NCI-H526 (cell line): ENCODE data around the gene NGEF.
"Not testable (repeated sequence)": the region's sequence is repeated elsewhere in the genome, so short reads cannot be mapped to it uniquely, and the experiment has no call there.

ENCODE experiments used
- DNase-seq, 2 experiments: peaks; one replicate each; lab custom pipeline; 2025; lab: John Stamatoyannopoulos, UW

Gene NGEF

GRCh38 chr2:233021771-233022170 is 8.7 kb upstream of the NGEF start:
- DNase-seq: no peak

GRCh38 chr2:233020454-233020853 is 7.4 kb upstream of the NGEF start:
- no peak for DNase-seq

DNA sequence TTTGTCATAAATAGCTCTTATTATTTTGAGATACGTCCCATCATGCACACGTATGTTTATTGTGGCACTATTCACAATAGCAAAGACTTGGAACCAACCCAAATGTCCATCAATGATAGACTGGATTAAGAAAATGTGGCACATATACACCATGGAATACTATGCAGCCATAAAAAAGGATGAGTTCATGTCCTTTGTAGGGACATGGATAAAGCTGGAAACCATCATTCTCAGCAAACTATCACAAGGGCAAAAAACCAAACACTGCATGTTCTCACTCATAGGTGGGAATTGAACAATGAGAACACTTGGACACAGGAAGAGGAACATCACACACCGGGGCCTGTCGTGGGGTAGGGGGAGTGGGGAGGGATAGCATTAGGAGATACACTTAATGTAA is 6.6 kb upstream of the NGEF start:
- DNase-seq: not testable (repeated sequence)

DNA sequence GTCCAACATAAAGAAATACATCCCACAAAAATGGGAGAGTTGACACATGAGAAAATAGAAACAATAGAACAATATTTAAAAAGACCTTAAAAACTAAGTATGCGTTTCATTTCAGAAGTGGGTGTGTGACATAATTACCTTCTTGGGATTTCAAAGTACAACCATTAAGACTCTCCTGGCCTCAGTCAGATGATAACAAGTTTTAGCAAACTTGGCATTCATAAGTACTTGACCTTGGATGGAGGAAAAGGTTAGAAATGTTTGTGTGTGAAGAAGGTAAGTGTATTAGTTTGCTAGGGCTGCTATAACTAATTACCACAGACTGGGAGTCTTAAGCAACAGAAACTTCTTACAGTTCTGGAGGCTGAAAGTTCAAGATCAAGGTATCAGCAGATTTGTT is 4.9 kb upstream of the NGEF start:
- DNase-seq: no peak

DNA sequence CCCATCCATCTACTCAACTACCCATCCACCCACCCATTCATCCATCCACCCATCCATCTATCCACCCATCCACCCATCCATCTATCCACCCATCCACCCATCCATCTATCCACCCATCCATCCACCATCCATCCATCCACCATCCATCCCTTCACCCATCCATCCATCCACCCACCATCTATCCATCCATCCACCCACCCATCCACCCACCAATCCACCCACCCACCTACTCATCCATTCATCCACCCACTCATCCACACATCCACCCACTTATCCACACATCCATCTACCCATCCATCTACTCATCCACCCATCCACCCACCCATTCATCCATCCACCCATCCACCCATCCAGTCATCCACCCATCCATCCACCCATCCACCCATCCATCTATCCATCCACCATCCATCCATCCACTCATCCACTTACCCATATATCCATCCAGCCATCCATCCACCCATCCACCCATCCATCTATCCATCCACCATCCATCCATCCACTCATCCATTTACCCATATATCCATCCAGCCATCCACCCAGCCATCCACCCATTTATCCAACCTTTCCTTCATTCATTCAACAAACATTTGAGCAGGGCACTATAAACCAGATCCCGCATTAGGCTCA is 2.1 kb upstream of the NGEF start:
- DNase-seq: no peak

DNA sequence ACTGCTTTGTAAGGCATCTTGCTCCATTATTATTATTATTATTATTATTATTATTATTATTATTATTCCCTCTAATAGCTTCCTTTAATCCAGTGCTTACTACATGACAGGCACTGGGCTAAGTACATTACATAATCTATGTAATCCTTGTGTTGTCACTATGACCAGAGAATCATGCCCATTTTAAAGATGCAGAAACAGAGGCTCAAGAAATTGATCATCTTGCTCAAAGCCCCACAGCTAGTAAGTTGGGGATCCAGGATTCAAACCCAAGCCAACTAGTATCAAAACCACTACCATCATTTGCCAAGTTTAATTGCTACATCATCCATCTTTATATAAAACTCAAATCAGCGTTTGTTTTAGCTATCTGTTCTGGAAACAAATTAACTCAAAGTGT is 594 bp upstream of the NGEF start:
- no peak for DNase-seq

GRCh38 chr2:233012301-233012971 is 620 bp downstream of the NGEF start:
- no peak for DNase-seq

GRCh38 chr2:233011702-233012131 is 1.3 kb downstream of the NGEF start:
- DNase-seq: no peak

DNA sequence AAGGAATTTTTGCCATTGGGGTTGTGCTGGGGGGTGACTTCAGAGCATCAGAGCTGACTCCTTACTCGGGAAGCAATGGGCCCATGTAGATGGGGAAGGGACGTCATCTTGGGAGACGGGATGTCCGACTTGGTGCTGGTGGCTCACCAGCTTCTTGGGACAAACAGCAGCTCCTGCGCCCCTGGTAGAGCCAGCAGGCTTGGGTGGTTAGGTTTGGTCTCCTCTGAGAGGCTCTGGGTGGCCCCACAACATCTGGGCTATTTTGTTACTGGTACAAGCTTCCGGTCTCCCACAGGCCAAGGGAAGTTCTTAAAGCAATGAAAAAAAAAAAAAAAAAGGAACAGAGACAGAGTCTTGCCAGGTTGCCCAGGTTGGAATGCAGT is 1.8 kb downstream of the NGEF start:
- no peak for DNase-seq

DNA sequence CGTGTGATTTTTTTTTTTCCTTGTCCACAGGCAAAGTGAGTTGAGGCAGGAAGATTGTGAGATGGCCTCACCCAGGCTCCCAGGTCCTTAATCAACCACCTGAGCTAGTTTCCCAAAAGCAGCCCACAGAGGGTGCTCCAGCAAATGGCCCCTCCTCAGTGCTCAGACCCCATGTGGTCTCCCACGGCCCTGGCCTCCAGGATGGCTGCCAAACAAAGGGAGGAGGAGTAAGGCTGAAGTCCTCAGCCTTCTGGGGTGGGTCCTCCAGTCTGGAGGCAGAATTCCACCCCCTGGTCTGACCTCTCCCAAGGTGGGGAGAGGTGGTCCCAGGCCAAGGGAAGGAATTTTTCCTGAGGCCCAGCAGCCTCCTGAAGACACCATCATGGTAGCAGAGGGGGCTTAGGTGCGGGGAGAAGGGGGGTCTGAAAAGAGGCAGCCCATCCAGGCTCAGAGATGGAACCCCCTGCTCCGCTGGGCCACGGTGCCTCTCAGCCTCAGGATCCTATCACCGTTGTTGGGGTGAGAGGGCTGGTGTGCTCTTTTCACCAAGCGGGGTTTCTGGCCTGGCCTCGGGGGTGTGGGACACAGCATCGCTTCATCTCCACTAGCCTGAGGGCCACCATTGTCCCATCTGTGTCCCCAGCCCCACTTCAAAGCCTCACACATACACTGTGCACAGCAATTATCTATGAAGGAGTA is 2.3 kb downstream of the NGEF start:
- DNase-seq: no peak

GRCh38 chr2:233009661-233010060 is 3.4 kb downstream of the NGEF start:
- DNase-seq: no peak

- DNase-seq: no peak
Observed at GRCh38 chr2:233007739-233008138, 5.3 kb downstream of the NGEF start.

DNA sequence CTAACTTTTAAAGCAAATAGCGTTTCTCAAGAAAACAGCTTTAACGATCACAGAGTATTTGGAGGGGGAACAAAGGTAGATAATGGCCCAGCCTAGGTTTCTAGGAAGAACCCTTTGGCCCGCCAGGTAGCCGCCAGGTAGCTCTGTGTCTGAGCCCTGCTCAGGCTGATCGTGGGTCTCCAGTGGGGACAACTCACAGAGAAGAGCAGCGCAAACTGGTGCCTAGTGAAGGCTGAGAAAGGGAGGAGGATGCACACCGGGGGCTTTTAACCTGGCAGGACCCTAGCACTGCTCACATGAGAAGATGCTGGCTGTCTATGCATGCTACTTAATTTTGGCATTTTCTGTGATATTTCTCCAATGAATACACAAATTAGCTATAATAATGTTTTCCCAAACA is 5.8 kb downstream of the NGEF start:
- no peak for DNase-seq

DNA sequence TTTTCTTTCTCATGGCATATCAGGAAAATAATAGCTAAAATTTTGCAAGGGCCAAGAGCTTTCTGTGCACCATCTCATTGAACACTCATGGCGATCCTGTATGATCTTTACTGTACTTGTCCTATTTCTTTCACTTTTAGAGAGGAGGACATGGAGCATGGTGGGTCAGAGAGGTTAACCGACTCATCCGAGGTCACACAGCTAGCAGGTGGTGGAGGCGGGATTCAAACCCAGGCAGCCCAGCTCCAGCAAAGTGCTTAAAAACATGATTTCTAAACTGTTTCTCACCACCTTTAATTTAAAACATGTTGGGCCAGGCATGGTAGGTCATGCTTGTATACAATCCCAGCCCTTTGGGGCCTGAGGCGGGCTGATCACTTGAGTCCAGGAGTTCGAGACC is 6.4 kb downstream of the NGEF start:
- no peak for DNase-seq

DNA sequence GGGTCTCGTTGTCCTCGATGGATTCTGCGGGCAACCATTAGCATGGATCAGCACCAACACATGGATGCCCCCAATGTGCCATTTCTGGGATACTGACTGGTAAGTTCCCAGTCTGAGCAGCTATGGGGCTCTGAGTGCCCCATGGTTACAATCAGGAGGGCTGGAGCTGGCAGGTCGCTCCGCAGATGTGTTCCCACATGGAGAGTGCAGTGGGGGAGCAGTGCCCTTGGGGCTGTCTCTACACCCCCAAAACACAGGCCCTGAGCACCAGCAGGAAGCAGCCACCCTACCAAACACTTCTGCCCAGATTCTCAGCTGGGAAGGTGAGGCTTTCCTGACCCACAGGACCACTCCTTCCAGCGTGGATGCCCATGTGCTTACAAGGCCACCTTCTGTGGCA is 8.0 kb downstream of the NGEF start:
- no peak for DNase-seq

DNA sequence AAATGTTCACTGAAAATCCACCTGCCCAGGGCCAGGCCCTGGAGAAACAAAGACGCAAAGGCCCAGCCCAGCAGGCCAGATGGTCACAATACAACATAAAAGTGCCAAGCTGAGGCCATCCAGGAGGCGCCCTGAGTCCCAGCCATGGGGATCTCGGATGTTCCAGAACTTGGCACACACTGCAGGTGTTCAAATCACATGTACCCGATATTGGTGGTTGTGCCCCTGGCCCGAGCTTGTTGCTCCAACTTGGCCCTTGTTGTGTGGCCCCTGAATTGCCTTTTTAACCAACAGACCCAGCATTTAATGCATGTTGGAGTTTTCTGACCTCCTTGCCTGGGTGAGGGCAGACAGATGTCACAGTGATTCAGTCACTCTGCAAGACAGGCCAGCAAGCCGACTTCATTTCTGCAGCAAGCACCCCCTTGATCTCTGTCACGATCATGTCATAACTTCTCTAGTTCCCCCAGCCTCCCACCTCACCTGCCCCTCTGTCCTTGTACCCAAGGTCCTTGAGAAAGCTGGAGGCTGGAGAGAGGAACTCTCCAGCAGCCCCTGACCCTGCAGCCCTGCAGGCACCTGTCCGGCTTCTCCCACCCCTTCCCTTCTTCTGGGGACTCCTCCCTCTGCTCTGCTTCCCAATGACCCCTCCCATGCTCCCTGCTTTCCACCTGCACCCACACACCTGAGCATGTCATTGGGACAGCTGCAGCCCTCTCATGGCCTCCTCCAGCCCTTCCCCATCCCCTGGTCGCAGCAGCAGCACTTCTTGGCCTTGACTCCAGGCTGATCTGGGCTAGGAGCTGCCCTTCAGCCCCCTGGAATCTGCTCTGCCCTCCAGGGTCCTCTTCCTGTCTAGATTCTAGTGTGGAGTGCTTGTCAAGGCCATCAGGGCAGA is 9.1 kb downstream of the NGEF start:
- no peak for DNase-seq

DNA sequence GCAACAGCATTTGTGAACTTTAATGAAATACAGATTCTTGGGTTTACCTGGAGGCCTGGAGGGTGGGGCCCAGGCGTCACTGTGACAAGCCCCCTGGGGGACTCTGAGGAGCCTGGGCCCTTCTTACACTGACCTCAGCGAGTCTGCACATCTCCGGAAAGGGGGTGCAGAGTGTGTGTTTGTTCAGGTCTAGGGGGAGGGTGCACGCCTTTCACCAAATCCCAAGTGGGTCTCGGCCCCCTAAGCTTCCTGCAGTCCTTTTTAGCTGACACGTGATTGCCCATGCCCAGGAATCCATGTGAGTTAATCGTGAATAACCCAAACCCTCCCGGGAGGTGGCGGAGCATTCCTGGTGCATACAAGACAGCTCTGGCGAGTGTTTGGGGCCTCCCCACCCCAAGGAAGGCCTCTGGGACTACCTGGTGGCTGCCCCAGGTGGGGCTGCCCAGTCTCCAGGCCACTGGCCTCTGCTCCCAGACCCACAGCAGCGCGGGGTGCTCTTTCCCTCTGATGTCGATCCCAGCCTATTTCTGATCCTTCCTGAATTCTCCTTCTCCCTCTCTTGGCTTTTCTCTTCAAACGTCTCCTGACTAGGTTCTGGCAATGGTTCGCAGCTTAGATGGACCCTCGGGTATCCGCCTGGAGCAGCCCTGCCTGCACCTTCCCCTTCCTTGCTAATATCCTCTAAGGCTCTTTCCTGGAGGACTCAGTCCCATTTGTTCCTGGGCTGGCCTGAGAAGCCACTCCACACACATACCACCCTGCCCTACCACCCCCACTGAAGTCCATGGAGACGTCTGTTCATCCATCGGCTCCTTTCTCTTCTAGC is 10.0 kb downstream of the NGEF start:
- no peak for DNase-seq

DNA sequence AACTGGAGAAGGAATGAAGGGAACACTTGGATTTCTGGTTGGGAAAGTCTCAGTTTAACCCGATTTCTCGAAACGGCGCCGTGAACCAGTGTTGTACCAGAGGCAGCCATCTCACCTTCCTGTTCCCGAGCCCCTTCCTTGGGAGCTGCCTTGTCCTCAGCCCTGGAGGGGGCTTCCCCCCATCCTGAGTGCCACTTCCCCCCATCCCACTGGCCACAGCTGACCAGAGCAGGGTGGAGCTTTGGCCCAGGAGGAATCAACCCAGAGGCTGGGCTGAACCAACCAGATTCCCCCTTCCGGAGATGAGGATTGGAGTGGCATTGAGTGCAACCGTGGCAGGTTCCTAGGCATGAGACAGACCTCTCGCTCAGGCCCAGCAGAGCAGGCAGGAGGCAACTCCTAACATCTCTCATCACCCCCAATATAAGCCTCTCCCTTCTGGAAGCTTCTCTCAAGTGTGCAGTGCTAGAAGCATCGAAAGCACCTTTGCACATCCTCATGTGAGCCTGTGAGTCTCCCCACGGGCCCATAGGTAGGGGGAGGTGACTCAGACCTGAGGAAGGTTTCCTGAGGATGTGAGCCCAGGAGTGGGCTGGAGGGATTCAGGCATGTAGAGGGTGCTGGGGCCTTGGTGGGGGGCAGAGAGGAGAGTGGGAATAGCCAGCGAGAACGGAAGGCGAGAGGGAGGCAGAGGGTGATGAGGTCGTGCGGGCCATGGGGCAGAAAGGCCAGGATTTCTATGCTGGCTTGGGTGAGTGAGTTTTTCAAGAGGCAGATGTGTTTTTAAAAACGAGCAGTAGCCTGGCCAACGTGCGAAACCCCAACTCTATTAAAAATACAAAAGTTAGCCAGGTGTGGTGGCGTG is 11.9 kb downstream of the NGEF start:
- DNase-seq: no peak

GRCh38 chr2:232999354-232999753 is 13.7 kb downstream of the NGEF start:
- peak in 1 of 2 experiments; percentile 51 for DNase-seq

DNA sequence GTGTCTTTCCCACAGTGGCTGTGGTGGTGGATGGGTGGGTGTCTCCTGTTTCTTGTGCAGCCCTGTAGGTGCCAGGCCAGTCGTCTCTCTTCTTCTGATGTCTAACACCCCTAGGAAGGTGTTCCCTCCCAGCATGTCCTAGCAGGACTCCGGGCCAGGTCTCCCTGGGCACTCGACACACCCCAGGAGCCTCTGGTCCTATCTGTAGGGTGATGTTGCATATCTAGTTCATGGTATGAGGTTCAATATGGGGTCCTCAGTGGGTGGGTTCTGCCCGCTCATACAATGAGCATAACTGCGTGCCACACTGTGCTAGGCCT is 14.4 kb downstream of the NGEF start:
- no peak for DNase-seq
